ENCODE results near the gene POU6F2.

Gene POU6F2

GRCh38 chr7:39430909-39431641 is 453.4 kb downstream of the POU6F2 start:
- no peak for DNase-seq (ENCODE audit: low read depth in 1 of 2, low spot score in 1 of 2)

DNA sequence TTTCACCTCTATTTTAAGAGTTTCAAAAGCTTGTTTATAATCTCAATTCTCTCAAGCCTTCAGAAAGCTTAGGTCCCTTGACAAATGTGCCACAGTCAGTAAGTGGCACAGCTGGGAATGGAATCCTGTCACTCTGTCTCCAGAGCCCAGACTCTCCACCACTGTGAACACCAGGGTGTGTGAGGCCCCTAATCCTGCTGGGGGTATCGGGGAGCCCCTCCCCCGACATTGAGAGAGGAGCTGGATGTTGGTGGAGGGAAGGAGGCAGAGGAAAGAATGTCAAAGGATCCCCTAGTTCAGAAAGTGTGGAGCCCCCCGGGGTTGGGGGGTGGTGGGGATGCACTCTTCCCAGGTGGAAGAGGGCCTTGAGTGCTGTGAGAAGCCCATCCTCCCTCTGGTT is 454.7 kb downstream of the POU6F2 start:
- DNase-seq (ENCODE audit: low read depth in 1 of 2, low spot score in 1 of 2) = no peak

GRCh38 chr7:39432807-39433416 is 455.2 kb downstream of the POU6F2 start:
- DNase-seq (ENCODE audit: low read depth in 1 of 2, low spot score in 1 of 2) = no peak

GRCh38 chr7:39433550-39433949 is 455.8 kb downstream of the POU6F2 start:
- DNase-seq (ENCODE audit: low read depth in 1 of 2, low spot score in 1 of 2) = no peak

DNA sequence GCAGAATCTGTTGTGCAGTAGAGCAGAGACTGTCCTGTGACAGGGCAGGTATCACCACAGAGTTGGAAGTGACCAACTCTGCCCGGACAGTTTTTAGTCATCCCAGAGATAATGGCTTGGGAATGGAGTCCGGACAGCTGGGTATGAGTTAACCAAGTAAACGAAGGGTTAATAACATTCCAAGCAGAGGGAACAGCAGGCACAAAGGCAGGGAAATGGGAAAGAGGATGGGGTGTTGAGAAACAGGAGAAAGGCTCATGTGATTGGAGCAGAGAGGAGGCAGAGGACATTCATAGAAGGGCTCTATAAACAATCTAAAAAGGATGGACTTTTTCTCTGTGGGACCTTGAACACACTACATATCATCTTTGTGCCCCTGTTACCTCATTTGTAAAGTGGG is 456.3 kb downstream of the POU6F2 start:
- DNase-seq (ENCODE audit: low read depth in 1 of 2, low spot score in 1 of 2) = no peak

DNA sequence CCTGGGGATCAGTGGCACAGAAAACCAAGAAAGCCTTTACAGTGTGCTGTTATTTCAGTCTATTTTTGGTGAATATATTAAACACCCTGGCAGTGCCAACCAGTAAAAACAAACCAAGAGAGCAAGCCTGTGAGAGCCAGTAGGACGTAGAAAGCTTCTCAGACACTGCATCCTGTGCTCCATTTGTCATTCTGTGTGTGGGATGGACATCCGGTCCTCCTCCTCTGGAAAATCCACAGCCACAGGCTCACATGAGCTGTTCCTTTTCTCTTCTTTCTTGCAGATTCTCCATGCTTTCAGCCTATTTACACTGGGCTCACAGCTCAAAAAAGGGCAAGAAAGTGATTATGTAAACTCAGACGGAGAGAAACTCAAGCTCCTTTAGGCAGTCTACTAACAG is 468.8 kb downstream of the POU6F2 start:
- no peak for DNase-seq (ENCODE audit: low read depth in 1 of 2, low spot score in 1 of 2)

- DNase-seq (ENCODE audit: low read depth in 1 of 2, low spot score in 1 of 2) = no peak
Observed at GRCh38 chr7:39451901-39452300, 474.2 kb downstream of the POU6F2 start.

GRCh38 chr7:39453743-39454355 is 476.1 kb downstream of the POU6F2 start:
- peak in 1 of 2 donors; percentile 33 for DNase-seq (ENCODE audit: low read depth in 1 of 2, low spot score in 1 of 2)

DNA sequence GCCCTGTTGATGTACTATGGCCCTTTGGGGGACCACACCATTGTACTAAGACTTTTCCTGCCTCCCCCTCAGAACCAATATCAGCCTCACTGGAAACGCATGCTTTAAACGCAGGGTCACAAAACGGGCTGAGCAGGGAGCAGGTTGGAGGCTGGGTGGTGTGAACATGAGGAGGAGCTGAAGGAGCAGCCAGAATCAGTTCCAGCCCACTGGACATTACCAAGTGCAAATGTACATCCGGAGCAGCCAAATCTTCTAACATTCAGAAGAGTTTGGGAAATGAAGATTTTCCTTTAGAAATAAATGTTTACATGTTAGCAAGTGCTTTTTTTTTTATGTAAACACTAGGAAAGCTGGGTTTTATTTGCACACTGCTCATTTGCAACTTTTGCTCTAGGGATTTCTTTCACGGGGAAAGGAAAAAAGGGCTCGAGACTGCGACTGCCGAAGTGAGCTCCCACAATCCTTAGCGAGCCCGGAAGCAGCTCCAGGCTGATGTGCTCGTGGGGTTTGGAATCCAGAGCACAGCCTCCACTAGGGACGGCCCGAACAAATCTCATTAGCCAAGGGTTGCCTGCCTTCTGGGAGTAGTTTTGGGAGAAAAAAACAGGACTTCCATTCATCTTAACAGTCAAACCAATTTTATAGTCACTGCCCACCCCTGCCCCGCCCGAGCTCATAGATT is 480.5 kb downstream of the POU6F2 start:
- DNase-seq (ENCODE audit: low read depth in 1 of 2, low spot score in 1 of 2) = no peak

DNA sequence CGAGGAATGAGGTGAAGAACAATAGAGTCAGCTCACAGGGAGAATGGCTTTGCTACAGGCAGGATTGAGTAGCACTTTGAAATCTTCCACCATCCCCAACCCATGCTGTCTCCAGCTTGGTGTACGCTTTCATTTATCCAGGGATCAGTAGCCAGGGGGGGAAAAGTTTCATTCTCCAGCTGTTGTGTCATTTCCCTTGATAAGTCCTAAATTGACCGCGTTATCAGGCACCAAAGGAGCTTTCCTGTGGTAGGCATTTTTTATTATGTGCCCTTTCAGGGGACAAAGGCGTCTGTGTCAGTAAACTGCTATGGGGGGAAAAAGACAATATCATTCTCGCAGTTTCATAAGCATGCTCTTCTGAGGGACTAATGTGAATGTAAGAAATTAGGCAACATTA is 481.9 kb downstream of the POU6F2 start:
- no peak for DNase-seq (ENCODE audit: low read depth in 1 of 2, low spot score in 1 of 2)

DNA sequence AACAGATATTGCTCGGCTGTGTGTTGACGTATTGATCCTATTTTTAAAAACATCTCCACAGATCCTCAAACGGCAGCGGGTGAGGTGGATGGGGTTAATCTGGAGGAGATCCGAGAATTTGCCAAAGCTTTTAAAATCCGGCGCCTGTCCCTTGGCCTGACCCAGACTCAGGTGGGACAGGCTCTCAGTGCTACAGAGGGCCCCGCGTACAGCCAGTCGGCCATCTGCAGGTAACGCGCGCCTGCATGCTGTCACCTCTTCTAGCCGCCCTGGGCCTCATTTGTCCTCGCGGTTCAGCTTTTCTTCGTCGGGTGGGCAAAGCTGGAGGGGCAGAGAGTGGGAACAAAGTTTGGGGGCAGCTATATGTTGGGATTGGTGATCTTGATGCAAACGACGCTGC is 482.8 kb downstream of the POU6F2 start:
- no peak for DNase-seq (ENCODE audit: low read depth in 1 of 2, low spot score in 1 of 2)

DNA sequence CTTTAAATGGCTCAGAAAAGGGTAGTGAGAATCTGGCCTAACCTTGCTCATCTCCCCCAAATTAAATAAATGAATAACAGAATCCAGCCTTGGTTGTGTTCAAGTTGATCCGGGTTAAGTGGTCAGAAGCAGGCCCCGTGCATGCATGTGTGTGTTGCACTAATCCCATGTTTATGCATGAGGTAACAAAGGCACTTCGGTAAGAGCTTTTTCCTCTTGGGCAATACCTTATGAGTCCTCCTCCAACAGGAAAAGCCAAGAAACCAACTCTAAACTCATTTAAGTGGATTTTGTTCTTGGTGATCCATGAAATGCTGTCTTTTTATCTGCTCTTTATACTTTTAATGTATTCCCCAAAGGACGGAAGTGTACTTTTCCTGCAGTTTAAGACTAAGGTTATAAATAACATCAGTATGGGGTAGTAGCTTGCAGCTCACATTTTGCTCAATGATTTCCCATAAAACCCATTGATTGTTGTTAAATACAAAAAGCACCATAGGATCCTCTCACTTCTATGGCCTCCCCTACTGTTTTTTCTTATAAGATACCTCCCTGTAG is 483.6 kb downstream of the POU6F2 start:
- no peak for DNase-seq (ENCODE audit: low read depth in 1 of 2, low spot score in 1 of 2)

- no peak for DNase-seq (ENCODE audit: low read depth in 1 of 2, low spot score in 1 of 2)
Observed at GRCh38 chr7:39463252-39463651, 485.5 kb downstream of the POU6F2 start.

DNA sequence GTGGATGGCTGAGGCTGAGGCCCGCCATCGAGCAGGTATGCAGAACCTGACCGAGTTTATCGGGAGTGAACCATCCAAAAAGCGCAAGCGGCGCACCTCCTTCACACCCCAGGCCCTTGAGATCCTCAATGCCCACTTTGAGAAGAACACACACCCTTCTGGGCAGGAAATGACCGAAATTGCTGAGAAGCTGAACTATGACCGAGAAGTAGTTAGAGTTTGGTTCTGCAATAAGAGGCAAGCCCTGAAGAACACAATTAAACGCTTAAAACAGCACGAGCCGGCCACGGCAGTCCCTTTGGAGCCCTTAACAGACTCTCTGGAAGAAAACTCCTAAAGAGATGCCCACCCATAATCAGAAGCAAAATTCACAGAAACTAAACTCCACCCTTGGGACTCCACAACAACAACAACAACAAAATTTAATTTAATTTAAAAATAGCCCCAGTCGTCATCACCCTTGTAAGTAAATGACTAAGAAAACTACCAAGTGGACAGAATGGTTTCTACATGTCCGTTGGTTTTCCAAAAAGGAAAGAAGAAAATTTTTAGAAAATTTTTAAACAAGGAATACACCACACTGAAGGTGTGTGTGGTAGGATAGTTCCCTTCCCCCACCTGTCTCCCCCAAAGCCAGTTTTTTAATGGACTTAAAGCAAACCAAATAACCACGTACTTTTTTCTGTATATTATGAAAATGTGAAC is 486.8 kb downstream of the POU6F2 start:
- DNase-seq (ENCODE audit: low read depth in 1 of 2, low spot score in 1 of 2) = no peak

DNA sequence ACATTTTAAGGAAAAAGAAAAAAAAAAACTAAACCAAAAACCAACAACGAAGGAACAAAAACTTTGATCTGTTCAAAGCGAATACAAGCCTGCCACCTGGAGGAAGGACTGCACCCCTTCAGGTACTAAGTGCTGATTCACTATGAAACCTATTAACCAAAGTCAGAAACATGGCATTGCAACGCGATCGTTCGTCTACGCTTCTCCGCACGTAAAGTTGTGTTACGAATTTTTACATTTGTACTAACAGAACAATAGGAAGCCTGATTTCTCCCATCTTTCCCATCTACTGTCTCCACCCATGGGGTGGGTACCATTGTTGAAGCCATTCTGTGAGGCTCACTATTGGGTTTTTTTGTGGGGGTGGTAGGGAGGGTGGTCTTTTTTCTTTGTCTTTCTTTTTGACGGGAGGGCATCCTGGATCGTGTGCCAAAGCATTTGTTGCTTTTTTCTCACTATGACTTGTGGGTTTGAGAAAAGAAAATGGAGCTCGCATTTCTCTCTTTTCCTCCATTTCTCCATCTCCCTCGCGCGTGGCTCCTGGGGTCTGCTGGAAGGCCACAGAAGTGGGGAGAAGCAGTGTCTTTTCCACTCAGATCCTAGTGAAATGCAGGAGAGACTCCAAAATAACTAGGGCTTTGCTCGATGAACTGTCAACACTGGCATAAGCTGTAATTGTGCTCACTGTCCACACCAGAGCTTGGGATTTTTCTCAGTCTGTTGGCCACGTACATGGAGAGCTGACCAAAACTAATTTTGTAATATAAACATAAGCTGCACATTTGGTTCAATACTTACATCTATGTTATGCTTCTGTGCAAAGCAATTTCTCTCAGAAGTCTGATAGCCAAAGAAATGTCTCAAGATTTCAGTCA is 487.6 kb downstream of the POU6F2 start:
- DNase-seq (ENCODE audit: low read depth in 1 of 2, low spot score in 1 of 2) = peak in 1 of 2 donors; percentile 13

- DNase-seq (ENCODE audit: low read depth in 1 of 2, low spot score in 1 of 2) = no peak
Observed at GRCh38 chr7:39468261-39468660, 490.6 kb downstream of the POU6F2 start.

- DNase-seq (ENCODE audit: low read depth in 1 of 2, low spot score in 1 of 2) = no peak
Observed at GRCh38 chr7:39468808-39469374, 491.2 kb downstream of the POU6F2 start.

- no peak for DNase-seq (ENCODE audit: low read depth in 1 of 2, low spot score in 1 of 2)
Observed at GRCh38 chr7:39480901-39481300, 503.2 kb downstream of the POU6F2 start.

DNA sequence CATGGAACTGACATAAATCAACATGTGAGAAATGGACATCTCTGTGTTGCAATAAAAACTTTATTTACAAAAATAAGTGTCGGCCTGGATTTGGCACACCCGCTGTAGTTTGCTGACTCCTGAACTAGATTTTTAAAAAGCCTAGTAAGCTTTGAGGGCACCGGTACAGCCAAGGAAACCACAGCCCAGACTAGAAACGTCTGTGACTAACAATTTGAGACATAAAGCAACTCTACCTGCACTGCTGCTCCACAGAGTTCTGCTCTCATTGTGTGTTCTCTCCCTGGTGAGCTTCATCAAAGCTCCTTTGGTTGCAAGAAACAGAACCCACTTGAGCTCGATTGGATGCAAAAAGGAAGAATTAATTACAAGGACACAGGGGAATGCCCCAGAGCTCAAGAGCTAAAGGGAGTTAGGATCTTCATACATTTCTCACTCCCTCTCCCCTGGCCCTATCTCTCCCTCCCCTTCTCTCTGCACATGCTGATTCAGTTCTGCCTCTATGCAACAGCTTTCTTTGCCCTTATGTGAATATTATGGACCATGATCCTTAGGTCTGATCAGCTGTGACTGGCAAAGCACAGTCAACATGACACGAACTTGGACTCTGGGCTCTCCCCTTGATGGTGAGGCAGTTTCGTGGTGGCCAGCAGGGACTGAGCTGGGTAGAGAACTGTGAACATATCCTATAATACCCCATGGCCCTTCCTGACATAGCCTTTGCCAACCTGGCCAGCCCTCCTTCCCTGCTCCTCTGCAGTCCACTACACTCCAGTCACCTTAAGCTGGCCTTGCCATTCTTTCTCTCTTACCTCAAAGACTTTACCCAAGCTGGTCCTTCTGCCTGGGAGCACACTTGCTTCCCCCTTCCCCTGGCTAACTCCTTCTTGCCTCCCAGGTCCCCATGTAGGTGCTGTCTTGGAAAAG is 511.0 kb downstream of the POU6F2 start:
- no peak for DNase-seq (ENCODE audit: low read depth in 1 of 2, low spot score in 1 of 2)
